H1 (cell line): ENCODE data around the gene TMEM154. TPM values are rescaled to one million over a fixed set of nuclear protein-coding genes. Genes with fewer than 3 reads are reported as not detected.

ENCODE experiments used
- EGR1 ChIP-seq: IDR thresholded peaks from 2 replicates; pipeline ENCODE4 v1.6.1; 2011; ENCODE audit warnings: low read depth, low read length, borderline replicate concordance
- FOSL1 ChIP-seq: IDR thresholded peaks from 2 replicates; pipeline ENCODE4 v1.6.1; 2011; ENCODE audit warnings: mild to moderate bottlenecking, low read depth, low read length, moderate library complexity; ENCODE audit not compliant: insufficient read depth
- RNF2 ChIP-seq: fragments of 200-900, 300-1000 bp; sonication (generic); IDR thresholded peaks from 2 replicates; pipeline ENCODE4 v1.7.1; 2016; ENCODE audit warnings: borderline replicate concordance, low read depth, mild to moderate bottlenecking, antibody characterized with exemption, low read length; ENCODE audit not compliant: poor library complexity, severe bottlenecking; ENCODE audit errors: missing control alignments
- polyA plus RNA-seq, 7 experiments: library from polyadenylated mRNA; depleted of rRNA in 3 of 7; stranded (reverse) in 5 of 7; unstranded in 2 of 7; fragments of >200 nt in 5 of 7; fragments of 200-250 nt in 2 of 7; gene quantifications; 1 replicate in 5 of 7; 2 replicates in 1 of 7; 4 replicates in 1 of 7; pipeline versions ENCODE4 v1.2.1 to v1.2.3, GENCODE V29; 2011 to 2013; ENCODE audit warnings: missing spikeins in 2 of 7, mixed read lengths in 2 of 7
- total RNA-seq: library from RNA; stranded (reverse); fragmentation: NEBNext Ultra II Directional; extraction: Animal tissue kit (Norgen Biotek cat#: 25700); gene quantifications from 2 replicates; pipeline ENCODE4 v1.2.1, GENCODE V29; 2021

Gene TMEM154
- total and polyA plus RNA-seq, 2 of the 8 experiments (the other 6 are each of a cell fraction or from before 2014, with no cell fraction given), result 0.33 to 1.2 TPM

GRCh38 chr4:152667781-152668180 is 12.0 kb downstream of the TMEM154 start (continued):
- no peak for TF ChIP-seq RNF2
- no peak for TF ChIP-seq EGR1
- TF ChIP-seq FOSL1, result no peak
- TF ChIP-seq, all 59 proteins: peak for 0
